Gastroesophageal sphincter (tissue), 3 donors: Measurements from ENCODE around the gene SLC29A2.

Source experiments
- CTCF ChIP-seq, 4 experiments: fragments of 200-600 bp in 2 of 4; fragments of 450-650 bp in 2 of 4; sonication (generic) in 1 of 4; IDR thresholded peaks; one replicate each; pipeline ENCODE4 v1.5.1; 2017 to 2019; ENCODE audit warnings: antibody characterized with exemption in 4 of 4, mild to moderate bottlenecking in 2 of 4, moderate library complexity in 2 of 4
- EP300 ChIP-seq: sonication (generic); formaldehyde crosslinking; IDR thresholded peaks from one replicate; pipeline ENCODE4 v1.6.1; 2017; ENCODE audit warnings: antibody characterized with exemption, mild to moderate bottlenecking
- POLR2A ChIP-seq, 2 donors: fragments of 450-650 bp; IDR thresholded peaks; one replicate each; pipeline ENCODE4 v1.6.1; 2017; ENCODE audit warnings: antibody characterized with exemption in 2 of 2, mild to moderate bottlenecking in 2 of 2, moderate library complexity in 1 of 2
- POLR2AphosphoS5 ChIP-seq: sonication (generic); formaldehyde crosslinking; IDR thresholded peaks from one replicate; pipeline ENCODE4 v1.6.1; 2017; ENCODE audit warnings: antibody characterized with exemption

- no peak for TF ChIP-seq EP300
- TF ChIP-seq CTCF (IDR thresholded peaks at IDR 0.05), result no peak
- peak in 1 of 2 donors; percentile 3 for TF ChIP-seq POLR2A (IDR thresholded peaks at IDR 0.05)
- TF ChIP-seq POLR2AphosphoS5, result no peak
Measured at GRCh38 chr11:66371627-66372415, at the start of gene SLC29A2.
